SU-DHL-6 (cell line): ENCODE data around the gene IGSF21.

Experiments used
- H2AFZ ChIP-seq: fragments of 200-600 bp; sonication (generic); 2 replicates; pipeline ENCODE4 v1.6.1; 2014; ENCODE audit warnings: low read depth, mild to moderate bottlenecking, moderate library complexity, mixed read lengths, antibody characterized with exemption, low read length; ENCODE audit not compliant: severe bottlenecking
- H3F3A ChIP-seq: fragments of 200-600 bp; shearing (Covaris generic); 2 replicates; pipeline ENCODE4 v1.6.0; 2016; ENCODE audit warnings: antibody characterized with exemption, mild to moderate bottlenecking; ENCODE audit not compliant: insufficient read depth
- H3K27ac ChIP-seq: fragments of 200-600 bp; sonication (generic); 2 replicates; pipeline ENCODE4 v1.5.1; 2016; ENCODE audit warnings: low read depth, mild to moderate bottlenecking, low read length, moderate library complexity, mixed read lengths
- H3K27me3 ChIP-seq: fragments of 200-600 bp; sonication (generic), shearing (Covaris generic); 2 replicates; pipeline ENCODE4 v1.6.0; 2014; ENCODE audit warnings: mild to moderate bottlenecking, low read length
- H3K36me3 ChIP-seq: fragments of 200-600 bp; sonication (generic); 2 replicates; pipeline ENCODE4 v1.6.1; 2014; ENCODE audit warnings: mild to moderate bottlenecking, low read length, mixed read lengths
- H3K4me2 ChIP-seq: fragments of 300-600, 200-600 bp; shearing (Covaris generic), sonication (generic); 2 replicates; pipeline ENCODE4 v1.6.0; 2014; ENCODE audit warnings: low read length, low read depth, mild to moderate bottlenecking; ENCODE audit not compliant: poor library complexity, severe bottlenecking
- H3K4me3 ChIP-seq: fragments of 200-600 bp; sonication (generic); 2 replicates; pipeline ENCODE4 v1.5.1; 2014; ENCODE audit warnings: antibody characterized with exemption, low read length, mild to moderate bottlenecking, mixed read lengths; ENCODE audit not compliant: insufficient read depth, poor library complexity, severe bottlenecking
- H3K79me2 ChIP-seq: fragments of 200-600 bp; sonication (generic); 2 replicates; pipeline ENCODE4 v1.6.1; 2014; ENCODE audit warnings: mild to moderate bottlenecking, low read length, moderate library complexity; ENCODE audit not compliant: insufficient read depth
- H3K9ac ChIP-seq: fragments of 200-600 bp; sonication (generic); 2 replicates; pipeline ENCODE4 v1.7.0; 2014; ENCODE audit warnings: mild to moderate bottlenecking, low read length
- H3K9me2 ChIP-seq: fragments of 200-600 bp; sonication (generic); replicated peaks from 2 replicates; pipeline ENCODE4 v1.6.1; 2014; ENCODE audit warnings: low read length; ENCODE audit not compliant: insufficient read depth
- H3K9me3 ChIP-seq: fragments of 200-600 bp; sonication (generic); 2 replicates; pipeline ENCODE4 v1.6.1; 2014; ENCODE audit warnings: low read length, mixed read lengths; ENCODE audit not compliant: insufficient read depth
- H4K20me1 ChIP-seq: fragments of 200-600 bp; sonication (generic); 2 replicates; pipeline ENCODE4 v1.6.1; 2014; ENCODE audit warnings: low read depth, mild to moderate bottlenecking, antibody characterized with exemption, low read length, moderate library complexity, mixed read lengths
- CTCF ChIP-seq: fragments of 200-600 bp; sonication (generic); IDR thresholded peaks from one replicate; pipeline ENCODE4 v1.5.1; 2017; ENCODE audit warnings: antibody characterized with exemption, mild to moderate bottlenecking, low read length, moderate library complexity; ENCODE audit not compliant: insufficient read depth, poor library complexity, severe bottlenecking
- EZH2phosphoT487 ChIP-seq: fragments of 200-600 bp; sonication (generic), shearing (Covaris generic); conservative IDR thresholded peaks from 2 replicates; pipeline ENCODE4 v1.6.1; 2018; ENCODE audit warnings: mild to moderate bottlenecking, antibody characterized with exemption, low read length, moderate library complexity, mixed read lengths

Gene IGSF21

GRCh38 chr1:18411820-18412641 is 304.4 kb downstream of the IGSF21 start:
- H3F3A ChIP-seq: no peaks in the 10 kb centered on the region
- no peaks in the 10 kb centered on the region for H4K20me1 ChIP-seq
- no peak overlapping the region for H3K4me3 ChIP-seq
- no peak overlapping the region for H2AFZ ChIP-seq
- H3K27ac ChIP-seq: no peak overlapping the region
- H3K9me3 ChIP-seq: 0 out of 2 replicates have a peak, but pooled peaks cover 5% of the 10 kb centered on the region
- H3K4me2 ChIP-seq: no peak overlapping the region
- H3K27me3 ChIP-seq: no peaks in the 10 kb centered on the region
- no peaks in the 10 kb centered on the region for H3K9me2 ChIP-seq
- TF ChIP-seq EZH2phosphoT487: no peak
- no peak for TF ChIP-seq CTCF
- no peak overlapping the region for H3K9ac ChIP-seq
- H3K79me2 ChIP-seq: no peaks in the 10 kb centered on the region
- H3K36me3 ChIP-seq: no peaks in the 10 kb centered on the region

GRCh38 chr1:18412882-18413353 is 305.3 kb downstream of the IGSF21 start:
- Histone ChIP-seq H3K4me2 (no peak overlapping the region), H3K9ac (no peak overlapping the region), H3K4me3 (no peak overlapping the region), H3K27ac (no peak overlapping the region), H3K79me2 (no peaks in the 10 kb centered on the region), H2AFZ (no peak overlapping the region), H3K9me2 (no peaks in the 10 kb centered on the region), H3K9me3 (0 out of 2 replicates have a peak, but pooled peaks cover 5% of the 10 kb centered on the region), H4K20me1 (no peaks in the 10 kb centered on the region), H3K36me3 (no peaks in the 10 kb centered on the region), H3K27me3 (no peaks in the 10 kb centered on the region), H3F3A (no peaks in the 10 kb centered on the region)
- TF ChIP-seq EZH2phosphoT487: no peak
- TF ChIP-seq CTCF: no peak

GRCh38 chr1:18413541-18414305 is 306.1 kb downstream of the IGSF21 start:
- no peak overlapping the region for H3K4me2 ChIP-seq
- no peaks in the 10 kb centered on the region for H3K79me2 ChIP-seq
- no peaks in the 10 kb centered on the region for H4K20me1 ChIP-seq
- no peak overlapping the region for H3K9ac ChIP-seq
- no peaks in the 10 kb centered on the region for H3F3A ChIP-seq
- H3K9me3 ChIP-seq: 0 out of 2 replicates have a peak, but pooled peaks cover 5% of the 10 kb centered on the region
- no peak overlapping the region for H2AFZ ChIP-seq
- H3K9me2 ChIP-seq: no peaks in the 10 kb centered on the region
- H3K27ac ChIP-seq: no peak overlapping the region
- TF ChIP-seq EZH2phosphoT487 (no peak), CTCF (no peak)
- no peaks in the 10 kb centered on the region for H3K36me3 ChIP-seq
- H3K27me3 ChIP-seq: no peaks in the 10 kb centered on the region
- no peak overlapping the region for H3K4me3 ChIP-seq
